ENCODE measurements around the gene RPS16. TPM values are rescaled to one million over a fixed set of nuclear protein-coding genes. Genes with fewer than 3 reads are reported as not detected.

Gene RPS16
- total RNA-seq, 1 donor from 2014 or later = 1,446 TPM

- peaks cover 33% of the 10 kb centered on the region for H3K4me1 ChIP-seq
- ATAC-seq (no peak), DNase-seq (peak; percentile 85)
- H3K9me3 ChIP-seq = no peaks in the 10 kb centered on the region
- peak overlapping the region; percentile 97 for H3K4me3 ChIP-seq
- H3K27me3 ChIP-seq = no peaks in the 10 kb centered on the region
- peaks cover 18% of the 10 kb centered on the region for H3K36me3 ChIP-seq
- TF ChIP-seq CTCF (IDR thresholded peaks at IDR 0.05) = no peak
- intact Hi-C loops (cut with DNase I) = no loop called here
- peak overlapping the region; percentile 100 for H3K27ac ChIP-seq
Measured at GRCh38 chr19:39407660-39408391, 27.9 kb downstream of the RPS16 start.

- no peak for TF ChIP-seq CTCF (IDR thresholded peaks at IDR 0.05)
- H3K27ac ChIP-seq = peak overlapping the region; percentile 100
- H3K36me3 ChIP-seq = peaks cover 18% of the 10 kb centered on the region
- intact Hi-C loops (cut with DNase I) = no loop called here
- peaks cover 34% of the 10 kb centered on the region for H3K4me1 ChIP-seq
- H3K9me3 ChIP-seq = no peaks in the 10 kb centered on the region
- ATAC-seq = no peak
- H3K4me3 ChIP-seq = peak overlapping the region; percentile 97
- H3K27me3 ChIP-seq = no peaks in the 10 kb centered on the region
- no peak for DNase-seq
Measured at GRCh38 chr19:39407410-39407659, 28.4 kb downstream of the RPS16 start.

- Histone ChIP-seq H3K9me3 (no peaks in the 10 kb centered on the region), H3K27me3 (no peaks in the 10 kb centered on the region), H3K36me3 (peaks cover 18% of the 10 kb centered on the region), H3K4me1 (peaks cover 39% of the 10 kb centered on the region), H3K27ac (peak within 1 kb of the TSS; percentile 100), H3K4me3 (peak within 1 kb of the TSS; percentile 97)
- no peak for TF ChIP-seq CTCF (IDR thresholded peaks at IDR 0.05)
- intact Hi-C loops (cut with DNase I) = no loop called here
- DNase-seq = peak; percentile 95
- peak; percentile 53 for ATAC-seq
Measured at GRCh38 chr19:39406656-39407409, 28.9 kb downstream of the RPS16 start, which contains the start of gene ZFP36. TSS of gene ZFP36 (plus strand) at chr19:39406847. CDS start at chr19:39406905, 58 bp downstream.

- DNase-seq = no peak
- Histone ChIP-seq H3K27ac (peak overlapping the region; percentile 100), H3K27me3 (no peaks in the 10 kb centered on the region), H3K36me3 (peaks cover 18% of the 10 kb centered on the region), H3K4me1 (peaks cover 40% of the 10 kb centered on the region), H3K4me3 (peak overlapping the region; percentile 97), H3K9me3 (no peaks in the 10 kb centered on the region)
- intact Hi-C loops (cut with DNase I) = no loop called here
- no peak for TF ChIP-seq CTCF (IDR thresholded peaks at IDR 0.05)
- no peak for ATAC-seq
Measured at GRCh38 chr19:39405958-39406655, 29.6 kb downstream of the RPS16 start.

GRCh38 chr19:39405261-39405957 lies 30.3 kb downstream of the RPS16 start:
- no peak for TF ChIP-seq CTCF (IDR thresholded peaks at IDR 0.05)
- Histone ChIP-seq H3K4me3 (peak overlapping the region; percentile 97), H3K36me3 (peaks cover 18% of the 10 kb centered on the region), H3K9me3 (no peaks in the 10 kb centered on the region), H3K27me3 (no peaks in the 10 kb centered on the region), H3K4me1 (peaks cover 34% of the 10 kb centered on the region), H3K27ac (peak overlapping the region; percentile 100)
- intact Hi-C loops (cut with DNase I) = no loop called here
- ATAC-seq (no peak), DNase-seq (no peak)
